Spleen (tissue), 11 donors: ENCODE data around the gene CFAP20DC. TPM values are rescaled to one million over a fixed set of nuclear protein-coding genes. Genes with fewer than 3 reads are reported as not detected.

Experiments
- DNase-seq: peaks from one replicate; pipeline ENCODE4 v3.0.0-alpha.2; 2020
- H3K27ac ChIP-seq, 8 donors: fragments of 200-600 bp; sonication (generic) in 7 of 8; 1 replicate in 4 of 8; 2 replicates in 4 of 8; pipeline versions ENCODE4 v1.5.0 to v1.8.0; 2016 to 2021; ENCODE audit warnings: inconsistent platforms in 4 of 8, mild to moderate bottlenecking in 4 of 8, moderate library complexity in 1 of 8
- H3K27me3 ChIP-seq, 7 donors: fragments of 200-600 bp; sonication (generic) in 6 of 7; replicated peaks in 1 of 7; 1 replicate in 4 of 7; 2 replicates in 3 of 7; pipeline versions ENCODE4 v1.5.0 to v1.8.0; 2016 to 2021; ENCODE audit warnings: inconsistent platforms in 3 of 7, mild to moderate bottlenecking in 1 of 7
- H3K36me3 ChIP-seq, 6 donors: fragments of 200-600 bp; sonication (generic) in 5 of 6; 1 replicate in 4 of 6; 2 replicates in 2 of 6; pipeline versions ENCODE4 v1.5.0 to v1.8.0; 2016 to 2021; ENCODE audit warnings: inconsistent platforms in 2 of 6
- H3K4me1 ChIP-seq, 6 donors: fragments of 200-600 bp; sonication (generic) in 5 of 6; 1 replicate in 3 of 6; 2 replicates in 3 of 6; pipeline versions ENCODE4 v1.5.0 to v1.8.0; 2016 to 2021; ENCODE audit warnings: inconsistent platforms in 3 of 6
- H3K4me3 ChIP-seq, 8 donors: fragments of 200-600 bp; sonication (generic) in 7 of 8; 1 replicate in 4 of 8; 2 replicates in 4 of 8; pipeline versions ENCODE4 v1.5.0 to v1.8.0; 2016 to 2021; ENCODE audit warnings: inconsistent platforms in 4 of 8, mild to moderate bottlenecking in 4 of 8, moderate library complexity in 2 of 8
- H3K9me3 ChIP-seq, 8 donors: fragments of 200-600 bp; sonication (generic) in 7 of 8; 1 replicate in 4 of 8; 2 replicates in 4 of 8; pipeline versions ENCODE4 v1.5.0 to v1.8.0; 2016 to 2021; ENCODE audit warnings: inconsistent platforms in 4 of 8
- CTCF ChIP-seq, 11 experiments: fragments of 200-600 bp in 7 of 11; fragments of 450-650 bp in 4 of 11; sonication (generic) in 4 of 11; IDR thresholded peaks in 8 of 11; conservative IDR thresholded peaks in 3 of 11; 1 replicate in 7 of 11; 2 replicates in 4 of 11; pipeline versions ENCODE4 v1.4.0 to v1.8.0; 2016 to 2021; ENCODE audit warnings: antibody characterized with exemption in 11 of 11, inconsistent platforms in 4 of 11, mild to moderate bottlenecking in 1 of 11
- POLR2A ChIP-seq, 3 donors: fragments of 450-650 bp; IDR thresholded peaks; one replicate each; pipeline ENCODE4 v1.5.1; 2017; ENCODE audit warnings: antibody characterized with exemption in 3 of 3, mild to moderate bottlenecking in 1 of 3
- POLR2AphosphoS5 ChIP-seq, 3 donors: sonication (generic); formaldehyde crosslinking; IDR thresholded peaks; one replicate each; pipeline ENCODE4 v1.5.1; 2017; ENCODE audit warnings: antibody characterized with exemption in 3 of 3
- WGBS, 5 donors: extraction: QIAGEN DNeasy Blood & Tissue Kit in 3 of 5; methylation state at CpG; one replicate each; pipeline versions ENCODE4 v1.1.5 to v1.1.7; 2013 to 2018; 5-methylcytosine and 5-hydroxymethylcytosine counted together
- intact Hi-C: fragments of 100-400 bp; cut with DNase I; formaldehyde crosslinking; loops from one replicate; pipeline ENCODE4 v1.15.0; 2023; ENCODE audit warnings: low total_unique reads
- polyA plus RNA-seq, 3 donors: library from polyadenylated mRNA; stranded (reverse); fragments of 200-250 nt; gene quantifications; one replicate each; pipeline ENCODE4 v1.2.1, GENCODE V29; 2013
- total RNA-seq, 7 donors: library from RNA; depleted of rRNA in 3 of 7; stranded (reverse); fragments of >200 nt in 3 of 7; fragmentation: NEBNext Ultra II Directional in 4 of 7; extraction: Animal tissue kit (Norgen Biotek cat#: 25700) in 4 of 7; gene quantifications; one replicate each; pipeline versions ENCODE4 v1.1.0 to v1.2.1, GENCODE V29; 2016 to 2021
- donor health status: healthy with polysubstance abuse.
- donor health status: DM: no; HTN: no; CAD: no; lungs with moderate emphysema.
- donor health status: DM: no; HTN: no; CAD: no.
- donor health status: Bipolar disorder and iron deficiency.
- donor health status: healthy.
- donor health status: DM: no; HTN: no; CAD: no.
- donor health status: DM: yes; HTN: yes; CAD: no.

The CFAP20DC gene
- total and polyA plus RNA-seq, 10 donors = 0.20 to 1.2 (median 0.58) TPM

GRCh38 chr3:58991026-58991425 lies 58.8 kb downstream of the CFAP20DC start:
- intact Hi-C loops = no loop called here
- no peaks in the 10 kb centered on the region for H3K27me3 ChIP-seq
- no peak overlapping the region for H3K4me3 ChIP-seq
- H3K9me3 ChIP-seq = peaks cover 0 to 13% (median 9%) of the 10 kb centered on the region in 8 donors
- H3K27ac ChIP-seq = no peak overlapping the region
- no peak for TF ChIP-seq POLR2A (IDR thresholded peaks at IDR 0.05)
- no peak for TF ChIP-seq CTCF (IDR thresholded peaks at IDR 0.05 in 8 of 11, conservative IDR thresholded peaks at IDR 0.05 in 3 of 11)
- TF ChIP-seq POLR2AphosphoS5 (IDR thresholded peaks at IDR 0.05) = no peak
- no peaks in the 10 kb centered on the region for H3K36me3 ChIP-seq
- DNase-seq = no peak
- H3K4me1 ChIP-seq = peaks cover 0 to 5% (median 0%) of the 10 kb centered on the region in 6 donors

GRCh38 chr3:58989955-58990354 lies 59.9 kb downstream of the CFAP20DC start:
- peaks cover 0 to 15% (median 11%) of the 10 kb centered on the region in 8 donors for H3K9me3 ChIP-seq
- H3K4me3 ChIP-seq = no peak overlapping the region
- no peak for TF ChIP-seq CTCF (IDR thresholded peaks at IDR 0.05 in 8 of 11, conservative IDR thresholded peaks at IDR 0.05 in 3 of 11)
- TF ChIP-seq POLR2AphosphoS5 (IDR thresholded peaks at IDR 0.05) = no peak
- TF ChIP-seq POLR2A (IDR thresholded peaks at IDR 0.05) = no peak
- no peaks in the 10 kb centered on the region for H3K36me3 ChIP-seq
- no peaks in the 10 kb centered on the region for H3K27me3 ChIP-seq
- H3K27ac ChIP-seq = no peak overlapping the region
- H3K4me1 ChIP-seq = peaks cover 0 to 4% (median 0%) of the 10 kb centered on the region in 6 donors
- intact Hi-C loops = no loop called here
- DNase-seq = no peak

- intact Hi-C loops = no loop called here
- H3K4me3 ChIP-seq = no peak overlapping the region
- TF ChIP-seq POLR2AphosphoS5 (IDR thresholded peaks at IDR 0.05) (no peak), CTCF (IDR thresholded peaks at IDR 0.05 in 8 of 11, conservative IDR thresholded peaks at IDR 0.05 in 3 of 11) (no peak)
- no peaks in the 10 kb centered on the region for H3K4me1 ChIP-seq
- no peak for DNase-seq
- H3K27me3 ChIP-seq = no peaks in the 10 kb centered on the region
- H3K36me3 ChIP-seq = no peaks in the 10 kb centered on the region
- no peak overlapping the region for H3K27ac ChIP-seq
- H3K9me3 ChIP-seq = peaks cover 0 to 15% (median 11%) of the 10 kb centered on the region in 8 donors
Measured at GRCh38 chr3:58989163-58989562, 60.7 kb downstream of the CFAP20DC start.

GRCh38 chr3:58988041-58988440 lies 61.8 kb downstream of the CFAP20DC start:
- WGBS, 5 donors = 89 to 97% (median 95%) methylated on average over 3 of the region's 3 CpGs
- Histone ChIP-seq H3K36me3 (no peaks in the 10 kb centered on the region), H3K9me3 (peaks cover 0 to 15% (median 11%) of the 10 kb centered on the region in 8 donors), H3K4me3 (no peak overlapping the region), H3K27ac (no peak overlapping the region), H3K27me3 (no peaks in the 10 kb centered on the region), H3K4me1 (no peaks in the 10 kb centered on the region)
- TF ChIP-seq CTCF (IDR thresholded peaks at IDR 0.05 in 8 of 11, conservative IDR thresholded peaks at IDR 0.05 in 3 of 11) (no peak), POLR2AphosphoS5 (IDR thresholded peaks at IDR 0.05) (no peak), POLR2A (IDR thresholded peaks at IDR 0.05) (no peak)
- intact Hi-C loops = no loop called here
- no peak for DNase-seq
